ENCODE results near the gene STX8.

STX8 gene

GRCh38 chr17:9554715-9555114 lies 20.9 kb downstream of the STX8 start:
- peak; percentile 51 for DNase-seq (ENCODE audit: low spot score)

GRCh38 chr17:9553596-9553995 lies 22.0 kb downstream of the STX8 start:
- DNase-seq (ENCODE audit: low spot score), result no peak

GRCh38 chr17:9553181-9553580 lies 22.4 kb downstream of the STX8 start:
- DNase-seq (ENCODE audit: low spot score), result no peak

- no peak for DNase-seq (ENCODE audit: low spot score)
Measured at GRCh38 chr17:9549215-9549614, 26.4 kb downstream of the STX8 start.

GRCh38 chr17:9544221-9544620 lies 31.4 kb downstream of the STX8 start:
- DNase-seq (ENCODE audit: low spot score), result no peak

GRCh38 chr17:9541718-9542117 lies 33.9 kb downstream of the STX8 start:
- no peak for DNase-seq (ENCODE audit: low spot score)

- DNase-seq (ENCODE audit: low spot score), result no peak
Measured at GRCh38 chr17:9538626-9539025, 37.0 kb downstream of the STX8 start.

GRCh38 chr17:9537177-9537776 lies 38.3 kb downstream of the STX8 start:
- DNase-seq (ENCODE audit: low spot score), result no peak

GRCh38 chr17:9536061-9536460 lies 39.6 kb downstream of the STX8 start:
- DNase-seq (ENCODE audit: low spot score), result no peak

GRCh38 chr17:9533441-9533840 lies 42.2 kb downstream of the STX8 start:
- no peak for DNase-seq (ENCODE audit: low spot score)

- DNase-seq (ENCODE audit: low spot score), result no peak
Measured at GRCh38 chr17:9532715-9533114, 42.9 kb downstream of the STX8 start.

GRCh38 chr17:9531034-9531433 lies 44.6 kb downstream of the STX8 start:
- no peak for DNase-seq (ENCODE audit: low spot score)

- DNase-seq (ENCODE audit: low spot score), result peak; percentile 40
Measured at GRCh38 chr17:9529033-9529700, 46.5 kb downstream of the STX8 start.

- no peak for DNase-seq (ENCODE audit: low spot score)
Measured at GRCh38 chr17:9527788-9528187, 47.8 kb downstream of the STX8 start.

- DNase-seq (ENCODE audit: low spot score), result peak; percentile 28
Measured at GRCh38 chr17:9522074-9522473, 53.5 kb downstream of the STX8 start.

- no peak for DNase-seq (ENCODE audit: low spot score)
Measured at GRCh38 chr17:9521062-9521461, 54.6 kb downstream of the STX8 start.

- no peak for DNase-seq (ENCODE audit: low spot score)
Measured at GRCh38 chr17:9520649-9521048, 55.0 kb downstream of the STX8 start.

GRCh38 chr17:9519583-9520272 lies 55.9 kb downstream of the STX8 start:
- no peak for DNase-seq (ENCODE audit: low spot score)

- no peak for DNase-seq (ENCODE audit: low spot score)
Measured at GRCh38 chr17:9517396-9517795, 58.2 kb downstream of the STX8 start.

- no peak for DNase-seq (ENCODE audit: low spot score)
Measured at GRCh38 chr17:9513266-9513665, 62.4 kb downstream of the STX8 start.

GRCh38 chr17:9512323-9513168 lies 63.1 kb downstream of the STX8 start:
- no peak for DNase-seq (ENCODE audit: low spot score)

GRCh38 chr17:9509236-9509816 lies 66.3 kb downstream of the STX8 start:
- no peak for DNase-seq (ENCODE audit: low spot score)

Data from iPS-NIHi11 (cell line).